A673 (cell line): ENCODE results near the gene PCIF1. TPM values are rescaled to one million over a fixed set of nuclear protein-coding genes. Genes with fewer than 3 reads are reported as not detected.

Experiments used
- BruUV-seq: library from RNA; stranded (reverse); fragments of 400-500 nt; replicated peaks from 2 replicates; lab custom pipeline; 2021; lab: Mats Ljungman, UMichigan
- CTCF ChIA-PET: fragments of 300-600 bp; sonication (Branson Sonifier 250); formaldehyde crosslinking; loops from one replicate; lab custom pipeline; 2022; ENCODE audit warnings: antibody characterized with exemption; lab: Charles Lee
- POLR2A ChIA-PET: fragments of 300-600 bp; sonication (Branson Sonifier 250); formaldehyde crosslinking; loops from one replicate; lab custom pipeline; 2022; ENCODE audit warnings: antibody characterized with exemption; ENCODE audit not compliant: low non-redundant PET; lab: Charles Lee
- DNase-seq: peaks from one replicate; pipeline ENCODE4 v3.0.0-alpha.2; 2015; ENCODE audit warnings: low spot score
- H3K27ac ChIP-seq: fragments of 200-600 bp; sonication (generic); 2 replicates; pipeline ENCODE4 v1.5.1; 2016; ENCODE audit warnings: mixed run types, low read depth, mild to moderate bottlenecking, mixed read lengths, antibody characterized with exemption, low read length; ENCODE audit not compliant: poor library complexity, severe bottlenecking
- H3K27me3 ChIP-seq: fragments of 200-600 bp; sonication (generic); replicated peaks from 2 replicates; pipeline ENCODE4 v1.6.1; 2017; ENCODE audit warnings: mixed run types, low read depth, mild to moderate bottlenecking, mixed read lengths, antibody characterized with exemption, low read length; ENCODE audit not compliant: insufficient read depth, poor library complexity
- H3K36me3 ChIP-seq: fragments of 200-600 bp; sonication (generic); 2 replicates; pipeline ENCODE4 v1.6.1; 2016; ENCODE audit warnings: mixed run types, mild to moderate bottlenecking, mixed read lengths, antibody characterized with exemption, low read length; ENCODE audit not compliant: insufficient read depth, poor library complexity, severe bottlenecking
- H3K4me1 ChIP-seq: fragments of 200-600 bp; sonication (generic); 2 replicates; pipeline ENCODE4 v1.6.1; 2017; ENCODE audit warnings: mixed run types, mild to moderate bottlenecking, mixed read lengths, antibody characterized with exemption, low read length; ENCODE audit not compliant: insufficient read depth, poor library complexity, severe bottlenecking
- H3K4me3 ChIP-seq: fragments of 200-600 bp; sonication (generic); 2 replicates; pipeline ENCODE4 v1.5.1; 2016; ENCODE audit warnings: low read depth, mixed run types, mild to moderate bottlenecking, mixed read lengths, low read length; ENCODE audit not compliant: poor library complexity, severe bottlenecking
- H3K9me3 ChIP-seq: fragments of 200-600 bp; sonication (generic); 2 replicates; pipeline ENCODE4 v1.6.1; 2016; ENCODE audit warnings: mixed run types, low read depth, mild to moderate bottlenecking, mixed read lengths, antibody characterized with exemption, low read length; ENCODE audit not compliant: poor library complexity, severe bottlenecking
- EZH2 ChIP-seq: fragments of 200-600 bp; sonication (generic); IDR thresholded peaks from 2 replicates; pipeline ENCODE4 v1.6.1; 2017; ENCODE audit warnings: borderline replicate concordance, low read depth, mild to moderate bottlenecking, mixed read lengths, antibody characterized with exemption, low read length; ENCODE audit not compliant: poor library complexity, severe bottlenecking
- intact Hi-C: fragments of 100-400 bp; cut with micrococcal nuclease; formaldehyde crosslinking; loops from one replicate; pipeline ENCODE4 v1.10.0; 2022; ENCODE audit not compliant: unreplicated experiment
- total RNA-seq: library from RNA; stranded (reverse); gene quantifications from 2 replicates; pipeline ENCODE4 v1.2.3, GENCODE V29; 2021
- TF ChIP-seq, protein P1 (sequence below): fragments of 300-800, 200-600 bp; sonication (generic); conservative IDR thresholded peaks from 2 replicates; pipeline ENCODE4 v1.5.1; 2017; ENCODE audit warnings: low read depth, mild to moderate bottlenecking, antibody characterized with exemption, low read length, moderate library complexity, mixed read lengths

The PCIF1 gene
- total RNA-seq, 1 experiment from 2014 or later = 47.5 TPM

GRCh38 chr20:45972500-45973183 is 38.2 kb downstream of the PCIF1 start:
- Histone ChIP-seq H3K9me3 (no peaks in the 10 kb centered on the region), H3K36me3 (peaks cover 18% of the 10 kb centered on the region), H3K4me1 (peaks cover 11% of the 10 kb centered on the region), H3K27ac (peak overlapping the region; percentile 100), H3K27me3 (no peaks in the 10 kb centered on the region), H3K4me3 (peak overlapping the region; percentile 84)
- TF ChIP-seq, protein P1, sequence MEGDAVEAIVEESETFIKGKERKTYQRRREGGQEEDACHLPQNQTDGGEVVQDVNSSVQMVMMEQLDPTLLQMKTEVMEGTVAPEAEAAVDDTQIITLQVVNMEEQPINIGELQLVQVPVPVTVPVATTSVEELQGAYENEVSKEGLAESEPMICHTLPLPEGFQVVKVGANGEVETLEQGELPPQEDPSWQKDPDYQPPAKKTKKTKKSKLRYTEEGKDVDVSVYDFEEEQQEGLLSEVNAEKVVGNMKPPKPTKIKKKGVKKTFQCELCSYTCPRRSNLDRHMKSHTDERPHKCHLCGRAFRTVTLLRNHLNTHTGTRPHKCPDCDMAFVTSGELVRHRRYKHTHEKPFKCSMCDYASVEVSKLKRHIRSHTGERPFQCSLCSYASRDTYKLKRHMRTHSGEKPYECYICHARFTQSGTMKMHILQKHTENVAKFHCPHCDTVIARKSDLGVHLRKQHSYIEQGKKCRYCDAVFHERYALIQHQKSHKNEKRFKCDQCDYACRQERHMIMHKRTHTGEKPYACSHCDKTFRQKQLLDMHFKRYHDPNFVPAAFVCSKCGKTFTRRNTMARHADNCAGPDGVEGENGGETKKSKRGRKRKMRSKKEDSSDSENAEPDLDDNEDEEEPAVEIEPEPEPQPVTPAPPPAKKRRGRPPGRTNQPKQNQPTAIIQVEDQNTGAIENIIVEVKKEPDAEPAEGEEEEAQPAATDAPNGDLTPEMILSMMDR = no peak
- no peak for TF ChIP-seq EZH2
- POLR2A ChIA-PET = no interaction called here
- CTCF ChIA-PET = no interaction called here
- intact Hi-C loops = no loop called here
- BruUV-seq = TSS peak; percentile 81
- no peak for DNase-seq

DNA sequence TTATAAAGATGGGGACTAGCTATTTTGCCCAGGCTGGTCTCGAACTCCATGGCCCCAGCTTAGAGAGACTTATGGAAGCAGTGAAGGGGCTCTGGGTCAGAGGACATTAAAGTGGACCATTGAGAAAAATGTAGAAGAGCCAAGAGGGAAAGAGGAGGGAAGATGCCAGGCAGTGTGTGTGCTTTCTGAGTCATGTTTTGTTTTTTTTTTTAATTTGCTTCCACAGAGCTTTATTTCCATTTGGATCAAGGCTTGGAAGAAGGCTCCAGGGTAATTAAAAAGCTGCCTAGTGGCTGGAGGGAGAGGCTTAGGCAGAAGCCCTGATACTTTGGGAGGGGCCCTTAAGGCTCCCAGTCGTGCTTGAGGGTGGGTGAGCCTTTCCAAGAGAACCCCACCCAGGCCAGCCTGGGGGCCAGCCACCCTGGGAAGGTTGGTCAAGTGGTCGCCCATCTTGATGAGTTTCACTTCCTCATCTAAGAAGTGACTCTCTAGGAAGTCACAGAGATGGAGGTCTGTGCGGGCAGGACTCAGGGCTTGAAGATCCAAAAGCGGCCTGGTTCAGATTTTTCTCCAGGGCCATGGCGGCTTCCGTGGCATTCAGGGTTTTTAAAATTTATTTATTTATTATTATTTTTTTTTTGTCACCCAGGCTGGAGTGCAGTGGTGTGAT is 40.5 kb downstream of the PCIF1 start:
- intact Hi-C loops = no loop called here
- POLR2A ChIA-PET = no interaction called here
- no TSS peak for BruUV-seq

DNA sequence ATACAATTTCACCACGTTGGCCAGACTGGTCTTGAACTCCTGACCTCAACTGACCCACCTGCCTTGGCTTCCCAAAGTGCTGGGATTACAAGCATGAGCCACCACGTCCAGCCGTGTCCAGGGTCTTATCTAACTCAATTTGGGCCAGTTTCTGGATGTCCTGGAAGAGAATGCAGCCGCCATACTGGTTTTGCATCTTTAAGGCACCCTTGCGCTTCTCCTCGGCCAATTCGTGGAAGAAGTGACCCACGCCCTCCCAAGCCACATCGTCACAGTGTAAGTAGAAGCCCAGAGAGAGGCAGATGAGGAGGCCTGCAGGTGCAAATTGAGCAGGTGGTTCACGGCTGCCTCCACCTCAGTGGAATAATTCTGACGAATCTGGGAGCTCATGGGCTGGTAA is 41.2 kb downstream of the PCIF1 start:
- no peaks in the 10 kb centered on the region for H3K27me3 ChIP-seq

More for the DNA sequence above, 40.5 kb downstream of the PCIF1 start:
- H3K27me3 ChIP-seq = no peaks in the 10 kb centered on the region
- CTCF ChIA-PET = interaction anchor here (1.2 kb wide), 1 partner anchor 12 kb away, joined by 8 read pairs; no protein-coding TSS in a partner anchor
- no peaks in the 10 kb centered on the region for H3K36me3 ChIP-seq
- no peaks in the 10 kb centered on the region for H3K9me3 ChIP-seq
- H3K4me3 ChIP-seq = no peak overlapping the region
- no peak overlapping the region for H3K27ac ChIP-seq
- DNase-seq = no peak
- TF ChIP-seq, protein P1 = no peak
- TF ChIP-seq EZH2 = no peak
- peaks cover 8% of the 10 kb centered on the region for H3K4me1 ChIP-seq

More for the DNA sequence above, 41.2 kb downstream of the PCIF1 start:
- intact Hi-C loops = no loop called here
- no peaks in the 10 kb centered on the region for H3K9me3 ChIP-seq
- no TSS peak for BruUV-seq
- POLR2A ChIA-PET = no interaction called here
- CTCF ChIA-PET = interaction anchor here (0.9 kb wide), 1 partner anchor 10 kb away, joined by 3 read pairs; no protein-coding TSS in a partner anchor
- DNase-seq = no peak
- H3K36me3 ChIP-seq = no peaks in the 10 kb centered on the region
- peaks cover 2% of the 10 kb centered on the region for H3K4me1 ChIP-seq
- no peak overlapping the region for H3K4me3 ChIP-seq
- TF ChIP-seq, protein P1 = no peak
- no peak for TF ChIP-seq EZH2
- no peak overlapping the region for H3K27ac ChIP-seq
